Psoas muscle (tissue), 8 donors: Measurements from ENCODE around the gene GPR137C. TPM values are rescaled to one million over a fixed set of nuclear protein-coding genes. Genes with fewer than 3 reads are reported as not detected.

Source experiments
- ATAC-seq, 4 donors: fragments of 200-7000 bp; cut with Tn5 transposase; one replicate each; pipeline ENCODE4 v1.9.1; 2020; ENCODE audit warnings: moderate library complexity in 3 of 4, mild to moderate bottlenecking in 2 of 4
- DNase-seq, 2 donors: peaks; one replicate each; pipeline ENCODE4 v3.0.0-alpha.2; 2020
- H3K27ac ChIP-seq: fragments of 200-600 bp; one replicate; pipeline ENCODE4 v1.8.0; 2022
- H3K27me3 ChIP-seq, 3 donors: fragments of 200-600 bp in 1 of 3; one replicate each; pipeline versions ENCODE4 v1.6.1 to v1.8.0; 2013 to 2022; ENCODE audit warnings: low read length in 2 of 3, mild to moderate bottlenecking in 2 of 3, moderate library complexity in 1 of 3; ENCODE audit not compliant: insufficient read depth in 3 of 3
- H3K36me3 ChIP-seq, 2 donors: fragments of 200-600 bp in 1 of 2; one replicate each; pipeline versions ENCODE4 v1.6.1 to v1.8.0; 2013 to 2022; ENCODE audit warnings: low read depth in 1 of 2, mild to moderate bottlenecking in 1 of 2, moderate library complexity in 1 of 2; ENCODE audit not compliant: insufficient read depth in 1 of 2
- H3K4me1 ChIP-seq: fragments of 200-600 bp; one replicate; pipeline ENCODE4 v1.8.0; 2022
- H3K4me3 ChIP-seq: fragments of 200-600 bp; one replicate; pipeline ENCODE4 v1.8.0; 2022; ENCODE audit warnings: mild to moderate bottlenecking
- H3K9me3 ChIP-seq: fragments of 200-600 bp; one replicate; pipeline ENCODE4 v1.8.0; 2022
- WGBS, 3 donors: extraction: QIAGEN DNeasy Blood & Tissue Kit; methylation state at CpG; one replicate each; pipeline versions ENCODE4 v1.1.6 to v1.1.7; 2013; 5-methylcytosine and 5-hydroxymethylcytosine counted together
- intact Hi-C, 2 donors: fragments of 100-400 bp; cut with DNase I; formaldehyde crosslinking; loops; one replicate each; pipeline versions ENCODE4 v1.11.0 to v1.14.2; 2022
- polyA plus RNA-seq, 3 donors: library from polyadenylated mRNA; stranded (reverse); fragments of 200-250 nt; gene quantifications; one replicate each; pipeline ENCODE4 v1.2.3, GENCODE V29; 2013
- total RNA-seq, 4 donors: library from RNA; stranded (reverse); fragmentation: NEBNext Ultra II Directional in 2 of 4; extraction: Animal tissue kit (Norgen Biotek cat#: 25700) in 2 of 4; gene quantifications; one replicate each; pipeline versions ENCODE4 v1.2.1 to v1.2.4, GENCODE V29; 2021 to 2023
- TF ChIP-seq, protein P1 (sequence below): fragments of 200-600 bp; IDR thresholded peaks from one replicate; pipeline ENCODE4 v1.8.0; 2022; ENCODE audit warnings: antibody characterized with exemption
- donor health status: healthy with polysubstance abuse.
- donor health status: DM: no; HTN: no; CAD: no; lungs with moderate emphysema.
- donor health status: Bipolar disorder and iron deficiency.
- donor health status: healthy.
- donor health status: DM: yes; HTN: yes; CAD: no.
- donor health status: DM: no; HTN: no; CAD: no.
- donor health status: DM: no; HTN: no; CAD: no.
- donor health status: DM: yes; HTN: yes; CAD: no.

Gene GPR137C
- total and polyA plus RNA-seq, 7 donors: 0.13 to 1.6 (median 0.32) TPM

DNA sequence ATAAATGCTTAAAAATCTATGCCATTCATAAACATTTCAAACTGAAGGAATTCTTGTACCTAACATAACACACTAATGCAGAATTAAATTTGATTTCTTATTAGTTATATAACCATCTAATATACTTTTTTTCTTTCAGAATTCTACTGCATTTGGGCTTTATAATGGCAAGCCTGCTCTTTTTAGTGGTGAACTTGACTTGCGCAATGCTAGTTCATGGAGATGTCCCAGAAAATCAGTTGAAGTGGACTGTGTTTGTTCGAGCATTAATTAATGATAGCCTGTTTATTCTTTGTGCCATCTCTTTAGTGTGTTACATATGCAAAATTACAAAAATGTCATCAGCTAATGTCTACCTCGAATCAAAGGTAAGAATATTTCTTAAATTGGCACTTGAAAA is 47.3 kb downstream of the GPR137C start:
- intact Hi-C loops: no loop called here
- TF ChIP-seq, protein P1, sequence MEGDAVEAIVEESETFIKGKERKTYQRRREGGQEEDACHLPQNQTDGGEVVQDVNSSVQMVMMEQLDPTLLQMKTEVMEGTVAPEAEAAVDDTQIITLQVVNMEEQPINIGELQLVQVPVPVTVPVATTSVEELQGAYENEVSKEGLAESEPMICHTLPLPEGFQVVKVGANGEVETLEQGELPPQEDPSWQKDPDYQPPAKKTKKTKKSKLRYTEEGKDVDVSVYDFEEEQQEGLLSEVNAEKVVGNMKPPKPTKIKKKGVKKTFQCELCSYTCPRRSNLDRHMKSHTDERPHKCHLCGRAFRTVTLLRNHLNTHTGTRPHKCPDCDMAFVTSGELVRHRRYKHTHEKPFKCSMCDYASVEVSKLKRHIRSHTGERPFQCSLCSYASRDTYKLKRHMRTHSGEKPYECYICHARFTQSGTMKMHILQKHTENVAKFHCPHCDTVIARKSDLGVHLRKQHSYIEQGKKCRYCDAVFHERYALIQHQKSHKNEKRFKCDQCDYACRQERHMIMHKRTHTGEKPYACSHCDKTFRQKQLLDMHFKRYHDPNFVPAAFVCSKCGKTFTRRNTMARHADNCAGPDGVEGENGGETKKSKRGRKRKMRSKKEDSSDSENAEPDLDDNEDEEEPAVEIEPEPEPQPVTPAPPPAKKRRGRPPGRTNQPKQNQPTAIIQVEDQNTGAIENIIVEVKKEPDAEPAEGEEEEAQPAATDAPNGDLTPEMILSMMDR: no peak
- H3K36me3 ChIP-seq: no peaks in the 10 kb centered on the region
- H3K27me3 ChIP-seq: no peaks in the 10 kb centered on the region
- H3K9me3 ChIP-seq: peaks cover 5% of the 10 kb centered on the region
- ATAC-seq (no peak), DNase-seq (no peak)
- H3K4me1 ChIP-seq: no peaks in the 10 kb centered on the region
- H3K27ac ChIP-seq: no peak overlapping the region
- no peak overlapping the region for H3K4me3 ChIP-seq
- 93 to 97% (median 96%) methylated on average over 3 of the region's 3 CpGs for WGBS, 3 donors

DNA sequence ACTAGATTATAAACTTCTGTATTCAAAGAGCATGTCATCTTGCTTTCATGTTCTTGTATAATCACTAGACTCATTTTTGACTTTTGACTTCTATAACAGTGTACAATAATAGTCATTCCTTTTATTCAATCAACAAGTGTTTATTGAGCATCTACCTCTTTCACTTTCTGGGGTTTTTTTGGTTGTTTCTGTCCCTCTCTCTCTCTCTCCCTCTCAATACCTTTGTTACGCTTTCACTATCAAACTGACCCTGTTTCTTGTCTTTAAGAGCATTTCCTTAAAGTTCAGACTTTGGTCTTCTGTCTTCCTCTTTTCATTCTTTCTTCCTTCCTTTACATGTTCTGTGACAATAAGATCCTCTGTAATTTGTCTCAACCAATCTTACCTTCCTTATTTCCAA is 49.5 kb downstream of the GPR137C start:
- no peak for ATAC-seq
- no peaks in the 10 kb centered on the region for H3K4me1 ChIP-seq
- TF ChIP-seq, protein P1: no peak
- no peak overlapping the region for H3K4me3 ChIP-seq
- WGBS, 3 donors: 83 to 92% (median 91%) methylated on average over 1 of the region's 1 CpG
- intact Hi-C loops: no loop called here
- H3K27ac ChIP-seq: no peak overlapping the region
- DNase-seq: no peak
- no peaks in the 10 kb centered on the region for H3K36me3 ChIP-seq
- no peaks in the 10 kb centered on the region for H3K27me3 ChIP-seq
- H3K9me3 ChIP-seq: peaks cover 7% of the 10 kb centered on the region

DNA sequence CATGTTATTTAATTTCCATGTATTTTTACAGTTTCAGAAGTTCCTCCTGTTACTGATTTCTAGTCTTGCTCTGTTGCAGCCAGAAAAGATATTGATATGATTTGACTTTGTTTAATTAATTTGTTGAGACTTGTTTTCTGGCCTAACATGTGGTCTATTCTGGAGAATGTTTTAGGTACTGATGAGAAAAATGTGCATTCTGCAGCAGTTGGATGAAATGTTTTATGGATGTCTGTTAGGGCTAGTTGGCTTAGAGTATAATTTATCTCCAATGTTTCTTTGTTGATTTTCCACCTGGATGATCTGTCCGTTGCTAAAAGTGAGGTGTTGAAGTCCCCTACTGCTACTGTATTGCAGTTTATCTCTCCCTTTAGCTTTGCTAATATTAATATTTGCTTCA is 54.4 kb downstream of the GPR137C start:
- Histone ChIP-seq H3K4me3 (no peak overlapping the region), H3K27me3 (no peaks in the 10 kb centered on the region), H3K4me1 (no peaks in the 10 kb centered on the region), H3K27ac (no peak overlapping the region), H3K36me3 (no peaks in the 10 kb centered on the region), H3K9me3 (peaks cover 7% of the 10 kb centered on the region)
- no peak for DNase-seq
- WGBS, 3 donors: 66 to 82% (median 74%) methylated on average over 1 of the region's 1 CpG
- no peak for ATAC-seq
- TF ChIP-seq, protein P1: no peak
- intact Hi-C loops: no loop called here

DNA sequence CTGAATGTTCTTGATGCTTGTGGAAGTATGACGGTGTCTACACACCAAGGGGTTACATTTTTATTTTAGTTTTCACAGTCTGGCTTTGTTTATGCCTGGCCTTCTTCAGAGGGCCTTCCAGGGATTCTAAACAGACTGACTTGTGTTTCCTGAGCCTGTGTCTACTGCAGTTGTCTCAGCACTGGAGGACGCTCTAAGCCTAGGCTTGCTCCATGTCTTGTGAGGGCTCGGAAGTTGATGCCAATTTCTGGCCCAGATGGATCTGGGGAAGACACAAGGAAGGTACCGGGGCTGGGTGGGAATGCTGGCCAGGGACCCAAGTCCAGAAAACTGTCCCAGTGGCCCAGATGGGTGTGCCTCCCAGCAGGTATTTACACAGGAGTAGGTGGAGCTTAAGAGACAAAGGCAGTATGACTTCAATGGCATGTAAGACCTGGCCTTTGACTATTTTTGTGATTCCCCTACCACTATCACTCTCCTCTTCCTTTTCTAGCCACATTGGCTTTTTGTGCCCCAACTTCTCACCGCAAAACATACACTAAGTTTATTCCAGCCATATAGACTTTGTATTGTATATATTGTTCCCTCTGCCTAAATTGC is 56.9 kb downstream of the GPR137C start:
- H3K27me3 ChIP-seq: no peaks in the 10 kb centered on the region
- TF ChIP-seq, protein P1: no peak
- DNase-seq (no peak), ATAC-seq (no peak)
- H3K9me3 ChIP-seq: peaks cover 7% of the 10 kb centered on the region
- intact Hi-C loops: no loop called here
- no peak overlapping the region for H3K27ac ChIP-seq
- H3K4me1 ChIP-seq: no peaks in the 10 kb centered on the region
- no peak overlapping the region for H3K4me3 ChIP-seq
- 93 to 94% (median 93%) methylated on average over 5 of the region's 5 CpGs for WGBS, 3 donors
- no peaks in the 10 kb centered on the region for H3K36me3 ChIP-seq

DNA sequence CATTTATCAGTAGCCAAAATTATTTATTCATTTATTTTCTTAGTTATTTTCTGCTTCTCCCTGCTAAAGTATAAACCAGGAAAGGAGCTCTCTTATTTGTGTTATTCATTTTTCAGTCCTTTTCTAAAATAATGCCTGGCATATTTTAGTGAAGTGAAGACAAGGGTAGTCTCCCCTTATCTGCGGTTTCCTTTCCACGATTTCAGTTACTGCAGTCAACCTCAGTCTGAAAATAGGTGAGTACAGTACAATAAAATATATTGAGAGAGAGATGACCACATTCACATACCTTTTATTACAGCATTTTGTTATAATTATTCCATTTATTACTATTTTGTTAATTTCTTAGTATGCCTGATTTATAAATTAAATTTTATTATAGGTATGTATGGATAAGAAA is 57.6 kb downstream of the GPR137C start:
- H3K27ac ChIP-seq: no peak overlapping the region
- no peaks in the 10 kb centered on the region for H3K27me3 ChIP-seq
- no peaks in the 10 kb centered on the region for H3K36me3 ChIP-seq
- WGBS, 3 donors: 96 to 98% (median 96%) methylated on average over 2 of the region's 2 CpGs
- H3K4me3 ChIP-seq: no peak overlapping the region
- TF ChIP-seq, protein P1: no peak
- no peaks in the 10 kb centered on the region for H3K4me1 ChIP-seq
- intact Hi-C loops: no loop called here
- DNase-seq (no peak), ATAC-seq (no peak)
- H3K9me3 ChIP-seq: peaks cover under 1% of the 10 kb centered on the region
